ENCODE results near the gene ZFP92.
"Not testable (repeated sequence)": the region's sequence is repeated elsewhere in the genome, so short reads cannot be mapped to it uniquely, and the experiment has no call there.

ZFP92 gene, protein sequence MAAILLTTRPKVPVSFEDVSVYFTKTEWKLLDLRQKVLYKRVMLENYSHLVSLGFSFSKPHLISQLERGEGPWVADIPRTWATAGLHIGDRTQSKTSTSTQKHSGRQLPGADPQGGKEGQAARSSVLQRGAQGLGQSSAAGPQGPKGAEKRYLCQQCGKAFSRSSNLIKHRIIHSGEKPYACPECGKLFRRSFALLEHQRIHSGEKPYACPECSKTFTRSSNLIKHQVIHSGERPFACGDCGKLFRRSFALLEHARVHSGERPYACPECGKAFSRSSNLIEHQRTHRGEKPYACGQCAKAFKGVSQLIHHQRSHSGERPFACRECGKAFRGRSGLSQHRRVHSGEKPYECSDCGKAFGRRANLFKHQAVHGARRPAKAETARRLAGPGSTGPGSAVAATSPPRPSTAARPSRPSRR

DNA sequence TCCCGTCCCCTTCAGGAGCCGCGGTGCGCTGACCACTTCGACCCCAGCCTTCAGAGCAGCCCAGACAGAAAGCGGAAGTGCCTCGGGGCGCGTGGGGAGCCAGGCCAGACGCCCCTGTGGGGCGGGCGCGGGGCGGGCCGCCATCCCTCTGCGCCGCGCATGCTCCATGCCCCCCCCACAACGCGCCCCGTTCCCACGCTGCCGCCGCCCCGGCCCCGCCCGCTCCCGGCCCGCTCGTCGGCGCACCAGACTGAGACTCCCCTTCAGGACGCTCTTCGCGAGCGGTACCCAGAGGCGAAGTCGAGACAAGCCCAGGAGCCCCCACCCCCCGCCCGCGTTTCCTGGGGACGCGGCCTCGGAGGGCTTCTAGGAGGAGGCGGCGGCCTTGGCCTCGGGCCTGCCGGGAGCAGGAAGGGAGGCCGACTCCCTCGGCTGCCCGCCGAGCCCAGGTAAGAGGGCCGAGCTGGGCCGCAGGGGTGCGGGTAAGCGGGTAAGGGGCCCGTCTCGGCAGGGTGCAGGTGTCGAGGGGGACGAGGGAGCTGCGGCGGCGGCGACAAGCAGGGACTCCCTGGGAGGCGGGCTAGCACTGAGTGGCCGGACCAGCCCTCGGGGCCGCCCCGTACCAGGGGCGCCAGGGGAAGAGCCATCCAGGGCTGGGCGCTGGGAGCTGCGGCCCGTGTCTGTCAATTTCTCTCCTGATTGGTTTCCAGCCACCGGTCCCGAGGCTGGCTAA lies at the start of gene ZFP92:
Gene ZFP92 (plus strand): TSS at position 218 of the 733 bp plus-strand sequence. CDS start 6,851 bp downstream, outside the sequence.
- DNase-seq: peak; percentile 69

DNA sequence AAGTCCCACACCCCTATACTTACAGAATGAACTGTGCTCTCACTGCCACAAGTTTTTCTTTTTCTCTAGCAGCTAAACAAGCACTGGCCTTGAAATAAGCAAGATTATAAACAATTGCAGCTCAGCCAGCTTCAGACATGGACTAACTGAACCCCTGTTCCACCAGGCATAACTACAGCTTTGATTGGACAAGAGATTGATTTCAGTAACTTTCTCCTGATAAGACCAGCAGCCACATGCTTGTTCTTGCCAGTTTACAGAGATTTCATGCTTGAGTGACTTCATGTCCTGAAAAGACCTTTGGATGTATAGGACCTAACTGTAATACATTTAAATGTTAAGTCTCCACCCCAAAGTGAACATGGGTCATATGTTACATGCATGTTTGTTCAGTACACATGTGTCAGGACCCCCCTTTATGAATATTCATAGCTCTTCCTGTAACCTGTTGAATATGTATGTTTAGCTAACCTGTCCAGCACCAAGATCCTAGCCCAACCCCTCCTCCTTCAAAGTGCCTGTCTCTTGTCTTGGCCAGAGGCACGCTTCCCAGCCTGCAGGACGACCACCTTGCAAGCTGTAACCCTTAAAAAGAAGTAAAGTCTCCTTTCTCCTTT lies 49.4 kb upstream of the ZFP92 start:
- DNase-seq: no peak

DNA sequence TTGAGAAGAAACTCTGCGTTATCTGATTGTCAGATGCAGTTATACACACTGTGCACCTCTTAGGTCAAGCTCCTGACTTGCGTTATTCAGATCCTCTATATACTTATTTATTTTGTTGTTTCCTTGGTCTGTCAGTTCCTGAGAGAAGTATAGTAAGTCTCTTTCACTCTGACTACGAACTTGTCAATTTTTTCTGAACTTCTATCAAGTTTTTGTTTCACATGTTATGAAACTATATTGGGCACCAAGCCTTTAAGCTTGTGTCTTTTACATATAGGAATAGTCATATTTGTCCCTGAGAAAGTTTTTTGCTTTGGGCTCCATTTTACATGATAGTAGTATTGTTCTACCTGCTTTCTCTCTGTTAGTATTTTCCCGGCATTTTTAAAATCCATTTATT lies 45.6 kb upstream of the ZFP92 start:
- no peak for DNase-seq

DNA sequence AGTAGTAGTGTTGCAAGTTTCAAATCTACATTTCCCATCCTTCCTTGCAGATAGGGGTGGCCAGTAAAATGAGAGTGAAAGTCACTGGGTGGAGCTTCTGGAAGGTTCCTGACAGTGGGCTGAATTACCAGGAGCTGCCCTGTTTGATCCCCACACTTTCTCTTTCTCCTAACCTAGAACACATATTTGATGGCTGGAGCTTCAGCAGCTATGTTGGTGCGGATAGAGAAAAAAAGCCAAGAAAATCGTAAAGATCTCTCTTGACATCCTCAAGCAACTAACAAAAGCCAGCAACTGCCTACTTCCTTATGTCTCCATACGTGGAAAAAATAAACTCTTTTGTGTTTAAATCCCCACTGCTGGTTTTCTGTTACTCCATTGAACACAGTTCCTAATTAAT lies 45.2 kb upstream of the ZFP92 start:
- DNase-seq: no peak

DNA sequence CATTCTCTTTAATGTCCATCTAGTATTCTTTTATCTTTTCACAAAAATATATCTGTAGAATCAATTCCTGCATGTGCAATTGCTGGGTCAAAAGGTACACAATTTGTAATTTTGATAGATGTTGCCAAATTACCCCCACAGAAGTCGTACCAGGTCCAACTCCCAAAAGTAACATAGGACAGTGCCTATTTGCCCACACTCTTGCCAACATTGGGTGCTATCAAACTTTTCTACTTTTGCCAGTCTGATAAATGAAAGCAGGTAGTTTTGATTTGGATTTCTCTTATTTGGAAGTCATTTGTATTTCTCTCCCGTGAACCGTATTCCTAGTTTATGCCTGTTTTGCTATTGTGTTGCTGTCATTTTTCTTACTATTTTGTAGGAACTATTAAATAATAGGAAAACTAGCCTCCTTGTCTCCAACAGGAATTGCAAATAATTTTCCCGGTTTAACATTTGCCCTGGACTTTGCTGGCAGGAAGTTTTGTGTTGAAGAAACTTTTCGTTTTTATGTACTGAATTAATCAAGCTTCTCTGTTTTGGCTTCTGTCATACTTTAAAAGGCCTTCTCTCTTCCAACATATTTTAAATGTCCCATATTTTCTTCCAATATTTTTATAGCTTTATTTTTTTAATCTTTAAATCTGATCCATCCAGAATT lies 44.3 kb upstream of the ZFP92 start:
- DNase-seq: no peak

DNA sequence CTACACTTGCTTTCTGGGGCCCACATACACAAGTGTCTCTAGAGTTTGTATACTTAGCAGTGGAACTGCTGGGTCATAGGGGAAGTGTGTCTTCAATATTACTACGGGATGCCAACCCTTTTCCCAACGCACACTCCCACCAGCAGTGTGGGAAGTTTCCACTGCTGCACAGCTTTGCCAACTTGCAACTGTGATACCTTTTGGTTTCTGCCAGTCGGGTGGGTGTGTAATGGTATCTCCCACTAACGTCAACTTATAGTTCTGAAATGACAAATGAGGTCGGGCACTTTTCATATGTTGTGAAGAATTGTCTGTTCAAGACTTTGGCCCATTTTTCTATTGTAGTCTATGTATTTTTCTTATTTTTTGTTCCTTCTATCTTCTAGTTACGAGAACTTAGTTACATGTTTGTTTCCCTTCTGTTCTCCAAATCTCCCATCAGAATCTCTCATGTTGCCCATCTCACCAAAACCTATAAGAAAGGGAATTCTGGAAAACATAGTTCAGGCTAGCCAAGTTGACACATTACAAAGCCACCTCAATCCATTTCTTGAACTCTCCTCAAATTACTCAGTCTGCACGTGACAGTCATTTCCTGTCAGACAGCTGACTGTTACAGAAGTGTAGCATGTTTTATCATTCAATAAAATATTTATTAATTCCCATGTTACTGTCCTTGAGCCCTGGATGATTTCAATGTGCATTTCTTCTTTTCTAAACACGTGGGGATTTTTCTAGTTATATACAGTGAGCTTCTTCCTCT lies 40.8 kb upstream of the ZFP92 start:
- no peak for DNase-seq

DNA sequence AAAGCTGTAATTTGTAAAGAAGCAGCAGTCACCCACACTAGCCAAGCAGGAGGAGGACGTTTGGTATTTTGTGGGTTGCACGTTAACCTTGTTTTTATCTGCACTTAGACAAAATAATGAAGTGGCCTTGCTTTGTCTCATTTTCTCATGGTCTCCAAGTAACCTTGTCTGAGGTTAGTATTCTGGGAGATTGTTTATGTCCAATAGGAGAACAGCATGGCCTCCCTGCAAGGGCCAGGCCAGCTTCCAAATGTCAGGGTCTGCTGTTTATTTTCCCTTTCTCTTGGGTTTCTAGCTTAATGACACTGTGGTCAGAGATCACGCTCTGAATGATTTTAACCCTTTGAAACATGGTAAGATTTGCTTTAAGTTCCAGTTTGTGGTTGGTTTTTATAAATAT lies 40.0 kb upstream of the ZFP92 start:
- DNase-seq: no peak

DNA sequence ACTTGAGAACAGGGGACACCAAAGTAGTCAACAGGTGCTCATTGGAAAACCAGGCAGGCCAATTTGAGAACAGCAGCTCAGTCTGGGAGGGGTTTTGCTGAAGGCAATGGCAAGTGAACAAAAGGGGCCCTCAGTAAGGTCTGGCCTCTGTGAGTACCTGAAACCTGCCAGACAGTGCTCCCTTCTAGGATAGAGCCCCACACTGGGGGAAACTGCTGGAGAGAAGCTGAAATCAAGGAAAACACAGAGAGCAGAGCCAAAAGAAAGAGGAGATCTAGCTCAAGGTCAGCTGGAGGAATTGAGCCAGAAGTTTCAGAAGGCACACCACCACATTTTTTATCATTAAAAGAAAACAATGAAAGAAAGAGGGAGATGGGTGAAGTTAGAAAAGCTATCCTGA lies 38.3 kb upstream of the ZFP92 start:
- DNase-seq: no peak

DNA sequence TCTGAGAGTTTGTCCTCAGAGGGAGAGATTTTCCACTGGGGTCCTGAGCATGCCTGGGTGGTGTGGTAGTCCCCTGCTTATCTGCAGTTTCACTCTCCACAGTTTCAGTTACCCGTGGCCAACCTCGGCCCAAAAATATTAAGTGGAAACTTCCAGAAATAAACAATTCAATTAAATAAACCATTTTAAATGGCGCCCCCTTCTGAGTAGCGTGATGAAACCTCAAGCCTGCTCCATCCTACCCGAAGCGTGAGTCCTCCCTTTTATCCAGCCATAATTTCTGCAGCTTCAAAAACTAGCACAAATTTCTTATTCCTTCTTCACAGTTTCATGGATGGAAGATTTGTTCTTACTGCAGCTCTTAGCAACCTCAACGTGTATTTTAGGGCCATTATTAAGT lies 36.8 kb upstream of the ZFP92 start:
- no peak for DNase-seq

DNA sequence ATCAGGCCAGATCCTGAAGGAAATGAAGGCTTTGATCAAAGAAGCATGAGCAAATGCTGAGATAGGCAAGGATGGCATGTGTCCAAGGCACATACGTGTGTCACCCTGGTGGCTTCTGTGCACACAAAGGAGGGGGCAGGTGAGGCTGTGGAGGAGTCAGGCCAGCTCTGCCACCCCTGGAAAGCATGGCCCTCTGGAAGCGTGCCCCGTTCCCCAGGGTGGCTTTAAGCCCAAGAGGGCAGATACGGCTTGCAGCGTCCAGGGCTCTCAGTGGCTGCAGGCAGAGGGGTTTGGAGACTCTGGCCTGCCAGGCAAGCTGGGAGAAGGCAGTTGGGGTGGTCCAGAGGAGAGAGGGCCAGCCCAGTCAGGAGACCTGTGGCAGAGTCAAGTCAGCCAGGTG lies 35.7 kb upstream of the ZFP92 start:
- no peak for DNase-seq

DNA sequence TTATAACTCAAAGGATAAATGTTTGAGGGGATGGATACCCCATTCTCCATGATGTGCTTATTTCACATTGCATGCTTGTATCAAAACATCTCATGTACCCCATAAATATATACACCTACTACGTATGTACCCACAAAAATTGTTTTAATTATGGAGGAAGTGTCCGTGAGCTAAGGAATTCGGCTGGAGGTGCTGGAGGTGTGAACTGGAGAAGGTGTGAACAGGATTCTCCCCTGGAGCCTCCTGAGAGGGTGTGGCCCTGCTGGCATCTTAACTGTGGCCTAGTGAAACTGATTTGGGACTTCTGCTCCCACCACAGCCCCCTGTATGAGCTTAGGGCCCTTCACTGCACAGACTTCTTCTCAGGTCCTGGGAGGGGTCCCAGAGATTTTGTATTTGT lies 33.5 kb upstream of the ZFP92 start:
- no peak for DNase-seq

DNA sequence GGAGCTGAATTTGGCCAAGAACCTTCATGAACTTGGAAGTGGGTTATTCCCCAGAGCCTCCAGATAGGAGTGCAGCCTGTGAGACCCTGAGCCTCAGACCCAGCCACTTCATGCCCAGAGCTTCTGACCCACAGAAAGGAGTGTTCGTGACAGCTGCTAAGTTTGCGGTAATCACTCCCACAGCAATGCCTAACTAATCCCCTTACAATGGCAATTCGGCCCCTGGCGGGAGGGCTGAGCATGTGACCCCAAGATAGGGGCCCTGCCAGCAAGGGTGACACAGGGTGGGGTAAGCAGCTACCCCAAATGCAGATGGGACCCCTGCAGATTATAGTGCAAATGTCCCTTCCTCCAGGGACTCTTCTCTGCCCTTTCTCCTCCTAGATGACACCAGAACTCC lies 32.7 kb upstream of the ZFP92 start:
- DNase-seq: no peak

DNA sequence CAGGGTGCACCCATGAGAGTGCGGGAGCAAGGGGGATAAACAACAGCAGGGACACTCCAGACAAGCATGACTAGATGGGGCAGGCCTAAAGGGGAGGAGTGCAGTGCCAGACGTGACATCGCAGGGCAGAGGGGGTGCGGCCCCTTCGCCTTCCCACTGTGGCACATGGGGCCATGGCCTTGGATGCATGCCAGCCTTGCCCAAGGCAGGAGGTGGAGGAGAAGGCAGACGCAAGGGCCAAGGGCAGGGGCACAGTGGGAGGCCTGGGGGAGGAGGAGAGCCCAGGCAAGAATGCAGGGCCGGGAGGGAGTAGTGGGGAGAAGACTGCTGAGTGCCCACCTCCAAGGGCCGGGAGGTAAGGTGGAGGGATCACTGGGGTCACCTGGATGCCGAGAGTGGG lies 31.8 kb upstream of the ZFP92 start:
- DNase-seq: no peak

DNA sequence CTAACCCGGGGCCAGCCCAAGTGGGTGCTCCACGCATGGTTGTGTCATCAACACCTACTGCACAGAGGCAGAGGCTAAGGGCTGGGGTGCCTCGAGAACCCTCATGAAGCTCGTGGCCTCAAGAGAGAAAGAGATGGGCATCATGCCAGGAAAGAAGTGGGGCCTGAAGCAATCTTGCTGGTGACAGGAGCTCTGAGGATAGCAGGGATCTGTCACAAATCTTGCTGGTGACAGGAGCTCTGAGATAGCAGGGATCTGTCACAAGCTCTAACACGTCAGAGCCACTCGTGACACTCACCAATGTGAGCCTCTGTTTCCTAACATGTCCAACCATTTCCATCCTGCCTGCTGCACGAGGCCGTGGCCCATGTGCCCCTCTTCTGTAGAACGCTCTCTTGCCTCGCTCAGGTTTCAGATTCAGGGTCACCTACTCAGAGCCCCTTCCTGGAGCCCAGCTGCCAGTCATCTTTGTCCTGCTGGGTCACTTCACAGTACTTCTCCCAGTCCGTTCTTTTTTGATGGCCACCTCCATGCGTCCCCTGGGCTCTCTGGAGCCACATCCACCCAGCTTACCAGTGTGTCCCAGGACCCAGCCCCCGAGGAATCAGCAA lies 31.2 kb upstream of the ZFP92 start:
- peak; percentile 41 for DNase-seq

DNA sequence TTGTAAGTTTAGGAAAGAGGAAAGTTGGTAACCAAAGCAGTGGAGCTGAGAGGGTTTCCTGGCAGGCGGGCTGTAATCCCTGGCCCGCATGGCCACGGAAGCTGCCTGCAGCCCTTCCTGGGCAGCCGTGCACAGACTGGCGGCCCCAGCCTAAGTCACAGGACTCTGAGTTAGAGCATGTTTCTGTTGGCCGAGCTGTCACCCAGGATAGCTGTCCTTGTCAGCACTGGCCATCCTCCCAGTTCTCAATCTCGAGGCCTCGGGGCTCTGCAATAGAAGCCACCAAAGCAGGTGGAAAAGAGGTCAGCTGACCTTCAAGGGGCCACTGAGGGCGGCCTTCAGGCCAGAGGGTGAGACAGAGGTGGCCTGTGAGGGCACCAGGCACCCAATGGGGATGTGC lies 30.6 kb upstream of the ZFP92 start:
- DNase-seq: no peak

DNA sequence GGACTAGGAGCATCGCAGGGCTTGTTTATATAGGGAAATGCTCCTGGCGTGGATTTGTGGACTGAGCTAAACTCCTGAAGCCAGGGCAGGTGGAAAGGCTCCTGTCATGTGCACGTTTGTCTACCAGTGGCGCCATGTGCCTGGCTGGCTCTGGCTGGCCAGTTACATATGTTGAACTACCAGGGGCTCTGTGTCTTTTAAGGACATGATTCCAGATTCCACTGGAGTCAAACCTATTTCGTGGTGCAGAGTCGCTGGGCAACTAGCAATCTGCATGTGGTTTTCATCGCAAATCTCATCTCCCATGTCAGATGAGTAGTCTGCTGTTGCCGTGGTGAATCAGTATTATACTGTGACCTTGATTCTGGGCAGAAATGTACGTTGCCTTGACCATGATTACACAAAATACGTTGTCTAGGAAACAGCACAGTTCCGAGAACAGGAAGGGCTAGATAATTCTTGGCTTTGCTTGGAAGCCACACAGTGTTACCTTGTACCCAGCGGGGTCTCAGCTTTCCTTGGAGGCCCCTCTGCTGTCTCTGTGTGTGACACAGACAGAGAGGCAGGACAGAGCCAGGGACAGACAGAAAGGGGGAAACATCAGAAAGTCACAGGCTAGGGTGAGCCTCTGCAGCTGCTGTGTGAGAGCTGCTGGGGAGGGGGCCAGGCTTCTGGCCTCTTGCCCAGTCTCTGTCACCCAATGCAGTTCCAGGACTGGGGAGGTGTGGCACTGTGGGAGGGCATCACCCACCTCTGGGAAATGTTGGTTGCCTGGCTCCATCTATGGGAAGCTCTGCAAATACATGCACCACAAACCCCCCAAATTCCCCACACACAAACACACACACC lies 29.4 kb upstream of the ZFP92 start:
- DNase-seq: peak; percentile 78

DNA sequence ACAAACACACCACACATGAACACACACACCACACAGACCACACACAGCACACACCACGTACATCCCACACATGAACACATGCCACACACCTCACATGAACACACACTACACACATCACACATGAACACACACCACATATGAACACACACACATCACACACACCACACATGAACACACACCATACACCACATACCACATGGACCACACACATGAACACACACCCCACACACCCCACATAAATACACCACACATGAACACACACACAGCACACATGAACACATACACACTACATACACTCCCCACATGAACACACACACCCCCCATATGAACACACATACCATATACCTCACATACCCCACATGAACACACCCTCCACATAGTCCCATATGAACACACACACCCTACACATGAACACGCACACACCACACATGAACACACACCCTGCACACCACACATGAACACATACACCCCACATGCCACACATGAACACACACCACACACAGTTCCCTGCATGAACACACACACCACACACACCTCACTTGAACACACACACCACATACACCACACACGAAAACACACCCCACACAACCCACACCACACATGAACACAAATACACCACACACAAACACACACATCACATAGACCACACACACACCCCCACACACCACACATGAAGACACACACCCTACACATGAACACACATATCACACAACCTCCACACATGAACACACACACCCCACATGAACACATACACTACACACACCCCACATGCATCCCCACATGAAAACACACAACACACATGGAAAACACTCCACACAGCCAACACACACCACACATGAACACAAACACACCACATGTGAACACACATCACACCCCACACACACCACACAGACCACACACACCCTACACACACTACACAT lies 28.4 kb upstream of the ZFP92 start:
- DNase-seq: no peak

DNA sequence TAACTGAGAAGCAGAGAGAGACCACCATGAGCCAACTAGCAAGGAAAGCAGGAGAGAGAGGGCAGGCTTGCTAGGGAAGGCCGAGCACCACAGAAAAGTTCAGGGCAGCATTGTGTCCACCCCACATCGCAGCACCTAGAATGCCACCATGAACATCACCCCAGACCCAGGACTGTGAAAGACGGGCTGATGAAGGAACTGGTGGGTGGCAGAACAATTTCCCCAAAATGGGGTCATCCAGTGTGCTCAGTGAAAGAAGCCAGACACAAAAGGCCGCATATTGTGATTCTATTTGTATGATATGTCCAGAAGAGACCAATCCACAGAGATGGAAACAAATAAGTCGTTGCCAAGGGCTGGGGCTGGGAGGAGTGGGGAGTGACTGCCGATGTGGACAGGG lies 26.9 kb upstream of the ZFP92 start:
- DNase-seq: no peak

DNA sequence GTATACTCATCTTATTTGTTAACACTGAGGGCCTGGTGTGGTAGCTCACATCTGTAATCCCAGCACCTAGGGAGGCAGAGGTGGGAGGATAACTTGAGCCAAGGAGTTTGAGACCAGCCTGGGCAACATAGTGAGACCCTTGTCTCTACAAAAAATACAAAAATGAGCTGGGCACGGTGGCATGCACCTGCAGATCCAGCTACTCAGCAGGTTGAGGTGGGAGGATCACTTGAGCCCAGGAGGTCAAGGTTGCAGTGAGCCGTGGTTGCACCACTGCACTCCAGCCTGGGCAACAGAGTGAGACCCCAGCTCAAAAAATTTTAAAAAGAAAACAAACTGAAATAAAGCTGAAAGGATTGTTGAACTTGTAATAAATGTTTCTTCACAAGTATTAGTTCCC lies 26.3 kb upstream of the ZFP92 start:
- not testable (repeated sequence) for DNase-seq

DNA sequence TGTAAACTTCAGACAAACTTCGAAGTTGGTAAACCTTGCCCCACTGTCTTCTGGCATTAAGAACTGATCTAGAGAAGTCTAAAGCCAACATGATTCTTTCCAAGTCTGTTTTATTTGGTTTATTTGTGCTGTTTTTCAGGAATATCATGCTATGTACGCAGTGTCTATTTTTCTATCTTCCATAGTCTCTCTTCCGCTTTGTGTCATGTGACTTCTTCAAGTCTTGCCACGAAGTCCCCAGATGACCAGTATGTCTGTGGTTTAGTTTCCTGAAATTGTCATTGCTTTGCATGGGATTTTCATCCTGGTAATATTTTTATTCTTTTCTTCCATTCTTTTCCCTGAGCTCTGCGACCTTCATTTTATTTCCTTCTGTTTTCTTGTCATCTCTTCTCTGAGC lies 25.2 kb upstream of the ZFP92 start:
- no peak for DNase-seq
